Skeletal muscle tissue (tissue), 4 donors: ENCODE measurements around the gene CYTH2. TPM values are rescaled to one million over a fixed set of nuclear protein-coding genes. Genes with fewer than 3 reads are reported as not detected.

Experiments
- H3K27ac ChIP-seq: one replicate; pipeline ENCODE4 v1.7.0; 2013; ENCODE audit warnings: mild to moderate bottlenecking, low read depth, low read length, inconsistent platforms
- H3K27me3 ChIP-seq, 3 donors: one replicate each; pipeline ENCODE4 v1.7.0; 2013; ENCODE audit warnings: low read length in 3 of 3; ENCODE audit not compliant: control insufficient read depth in 3 of 3, insufficient read depth in 3 of 3
- H3K36me3 ChIP-seq, 3 donors: one replicate each; pipeline ENCODE4 v1.7.0; 2013; ENCODE audit warnings: low read length in 3 of 3; ENCODE audit not compliant: control insufficient read depth in 3 of 3, insufficient read depth in 3 of 3
- H3K4me1 ChIP-seq, 3 donors: one replicate each; pipeline ENCODE4 v1.7.0; 2013; ENCODE audit warnings: low read length in 3 of 3, mild to moderate bottlenecking in 3 of 3; ENCODE audit not compliant: control insufficient read depth in 3 of 3, insufficient read depth in 3 of 3
- H3K4me3 ChIP-seq, 3 donors: one replicate each; pipeline ENCODE4 v1.7.0; 2013; ENCODE audit warnings: low read length in 3 of 3
- H3K9ac ChIP-seq, 3 donors: one replicate each; pipeline ENCODE4 v1.7.0; 2013; ENCODE audit warnings: low read length in 3 of 3, mild to moderate bottlenecking in 3 of 3, moderate library complexity in 2 of 3, low read depth in 1 of 3
- H3K9me3 ChIP-seq, 3 donors: one replicate each; pipeline ENCODE4 v1.7.0; 2013; ENCODE audit warnings: low read length in 3 of 3; ENCODE audit not compliant: control insufficient read depth in 3 of 3
- total RNA-seq: library from RNA; depleted of rRNA; stranded (reverse); fragments of >200 nt; gene quantifications from one replicate; pipeline ENCODE4 v1.2.3, GENCODE V29; 2014
- donor health status: Osteomylitis.

Gene CYTH2
- total RNA-seq, 1 donor from 2014 or later, result 33.4 TPM

- Histone ChIP-seq H3K4me3 (no peak overlapping the region), H3K27me3 (peaks cover 20 to 28% (median 22%) of the 10 kb centered on the region in 3 donors)
Observed at GRCh38 chr19:48443731-48444128, 25.4 kb upstream of the CYTH2 start.

GRCh38 chr19:48444129-48444935, 24.8 kb upstream of the CYTH2 start:
- peaks cover 20 to 28% (median 22%) of the 10 kb centered on the region in 3 donors for H3K27me3 ChIP-seq
- peaks cover 12 to 16% (median 16%) of the 10 kb centered on the region in 3 donors for H3K36me3 ChIP-seq
- no peaks in the 10 kb centered on the region for H3K9me3 ChIP-seq
- peaks cover 20 to 38% (median 20%) of the 10 kb centered on the region in 3 donors for H3K4me1 ChIP-seq
- H3K27ac ChIP-seq, result no peak overlapping the region
- H3K9ac ChIP-seq, result peak overlapping the region in 2 of 3 donors; percentile 51 to 93
- H3K4me3 ChIP-seq, result peak overlapping the region; percentile 96 to 99 (median 97)

More at GRCh38 chr19:48443731-48444128, 25.4 kb upstream of the CYTH2 start:
- H3K9ac ChIP-seq, result no peak overlapping the region
- no peak overlapping the region for H3K27ac ChIP-seq
- no peaks in the 10 kb centered on the region for H3K9me3 ChIP-seq
- peaks cover 9 to 15% (median 14%) of the 10 kb centered on the region in 3 donors for H3K36me3 ChIP-seq
- H3K4me1 ChIP-seq, result peaks cover 20 to 38% (median 20%) of the 10 kb centered on the region in 3 donors

- peak overlapping the region; percentile 96 to 99 (median 97) for H3K4me3 ChIP-seq
- peaks cover 20 to 28% (median 22%) of the 10 kb centered on the region in 3 donors for H3K27me3 ChIP-seq
- peaks cover 17 to 20% (median 19%) of the 10 kb centered on the region in 3 donors for H3K36me3 ChIP-seq
- H3K4me1 ChIP-seq, result peaks cover 20 to 38% (median 20%) of the 10 kb centered on the region in 3 donors
- peak overlapping the region in 2 of 3 donors; percentile 93 for H3K9ac ChIP-seq
- peak overlapping the region; percentile 90 for H3K27ac ChIP-seq
- H3K9me3 ChIP-seq, result no peaks in the 10 kb centered on the region
Observed at GRCh38 chr19:48444936-48445200, 24.3 kb upstream of the CYTH2 start.

GRCh38 chr19:48445256-48445605, 23.9 kb upstream of the CYTH2 start:
- H3K9me3 ChIP-seq, result no peaks in the 10 kb centered on the region
- H3K4me1 ChIP-seq, result peaks cover 20 to 38% (median 20%) of the 10 kb centered on the region in 3 donors
- H3K27ac ChIP-seq, result peak overlapping the region; percentile 90
- peaks cover 20 to 28% (median 22%) of the 10 kb centered on the region in 3 donors for H3K27me3 ChIP-seq
- H3K9ac ChIP-seq, result peak overlapping the region; percentile 84 to 93 (median 93)
- H3K36me3 ChIP-seq, result peaks cover 20 to 23% (median 22%) of the 10 kb centered on the region in 3 donors
- H3K4me3 ChIP-seq, result peak overlapping the region; percentile 96 to 99 (median 97)

DNA sequence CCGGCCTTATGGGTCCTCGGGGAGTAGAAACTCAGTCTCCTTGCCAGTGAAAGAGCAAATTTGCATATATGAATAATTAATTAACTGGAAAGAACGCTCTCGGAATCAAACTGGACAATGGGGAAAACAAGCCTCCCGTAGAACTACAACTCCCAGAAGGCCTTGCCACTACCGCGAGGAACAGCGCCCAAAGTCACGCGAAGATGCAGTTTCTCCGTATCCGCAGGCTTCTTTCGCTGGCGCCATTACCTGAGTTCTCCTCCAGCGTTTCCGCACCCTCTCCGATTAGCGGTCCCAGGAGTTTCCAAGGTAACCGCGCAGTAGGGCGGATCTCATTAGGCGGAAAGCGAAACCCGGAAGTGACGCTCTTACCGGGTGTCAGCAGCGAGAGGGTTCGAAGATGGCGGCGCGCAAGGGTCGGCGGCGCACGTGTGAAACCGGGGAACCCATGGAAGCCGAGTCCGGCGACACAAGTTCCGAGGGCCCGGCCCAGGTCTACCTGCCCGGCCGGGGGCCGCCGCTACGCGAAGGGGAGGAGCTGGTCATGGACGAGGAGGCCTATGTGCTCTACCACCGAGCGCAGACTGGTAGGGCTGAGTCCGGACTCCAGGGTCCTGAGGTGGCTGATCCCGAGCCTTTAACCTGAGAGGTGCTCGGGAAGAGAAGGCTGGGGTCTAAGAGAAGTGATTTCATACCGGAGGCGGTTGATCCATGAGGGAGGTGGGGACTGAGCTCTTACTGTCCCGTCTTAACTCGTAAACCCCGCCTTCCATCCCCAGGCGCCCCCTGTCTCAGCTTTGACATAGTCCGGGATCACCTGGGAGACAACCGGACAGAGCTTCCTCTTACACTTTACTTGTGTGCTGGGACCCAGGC, 23.3 kb upstream of the CYTH2 start, which contains the start of gene GRWD1:
Gene GRWD1 (plus strand): TSS at position 378 of the 876 bp plus-strand sequence. CDS start 23 bp downstream, at position 401.
- Histone ChIP-seq H3K9ac (peak within 1 kb of the TSS; percentile 84 to 93 (median 93)), H3K27ac (peak within 1 kb of the TSS; percentile 90), H3K27me3 (peaks cover 20 to 28% (median 22%) of the 10 kb centered on the region in 3 donors), H3K9me3 (no peaks in the 10 kb centered on the region), H3K36me3 (peaks cover 25 to 29% (median 28%) of the 10 kb centered on the region in 3 donors), H3K4me3 (peak within 1 kb of the TSS; percentile 96 to 99 (median 97)), H3K4me1 (peaks cover 20 to 38% (median 20%) of the 10 kb centered on the region in 3 donors)

- peaks cover 16 to 24% (median 17%) of the 10 kb centered on the region in 3 donors for H3K27me3 ChIP-seq
- H3K36me3 ChIP-seq, result peaks cover 33 to 36% (median 35%) of the 10 kb centered on the region in 3 donors
- H3K9me3 ChIP-seq, result no peaks in the 10 kb centered on the region
- peaks cover 20 to 38% (median 20%) of the 10 kb centered on the region in 3 donors for H3K4me1 ChIP-seq
- peak overlapping the region; percentile 84 to 93 (median 93) for H3K9ac ChIP-seq
- peak overlapping the region; percentile 96 to 99 (median 97) for H3K4me3 ChIP-seq
- H3K27ac ChIP-seq, result no peak overlapping the region
Observed at GRCh38 chr19:48446579-48446978, 22.6 kb upstream of the CYTH2 start.

GRCh38 chr19:48448563-48448962, 20.6 kb upstream of the CYTH2 start:
- Histone ChIP-seq H3K9me3 (no peaks in the 10 kb centered on the region), H3K27ac (no peak overlapping the region), H3K36me3 (peaks cover 45 to 53% (median 46%) of the 10 kb centered on the region in 3 donors), H3K4me1 (peaks cover 20 to 46% (median 20%) of the 10 kb centered on the region in 3 donors), H3K9ac (no peak overlapping the region), H3K4me3 (no peak overlapping the region), H3K27me3 (peaks cover 5 to 12% (median 9%) of the 10 kb centered on the region in 3 donors)

DNA sequence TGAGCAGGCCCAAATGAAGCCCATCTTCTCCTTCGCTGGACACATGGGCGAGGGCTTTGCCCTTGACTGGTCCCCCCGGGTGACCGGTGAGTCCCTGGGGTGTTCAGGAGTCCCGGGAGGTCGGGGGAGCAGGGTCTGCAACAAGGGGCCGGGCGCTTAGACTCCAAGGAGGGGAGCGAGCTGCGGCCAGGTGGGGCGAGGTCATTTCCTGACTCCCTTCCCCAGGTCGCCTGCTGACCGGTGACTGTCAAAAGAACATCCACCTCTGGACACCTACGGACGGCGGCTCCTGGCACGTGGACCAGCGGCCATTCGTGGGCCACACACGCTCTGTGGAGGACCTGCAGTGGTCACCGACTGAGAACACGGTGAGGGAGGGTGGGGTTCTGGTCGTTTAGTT, 18.7 kb upstream of the CYTH2 start:
- H3K9ac ChIP-seq, result no peak overlapping the region
- H3K4me3 ChIP-seq, result no peak overlapping the region
- H3K9me3 ChIP-seq, result no peaks in the 10 kb centered on the region
- H3K36me3 ChIP-seq, result peaks cover 53 to 57% (median 55%) of the 10 kb centered on the region in 3 donors
- H3K4me1 ChIP-seq, result peaks cover 9 to 33% (median 11%) of the 10 kb centered on the region in 3 donors
- no peaks in the 10 kb centered on the region for H3K27me3 ChIP-seq
- no peak overlapping the region for H3K27ac ChIP-seq

GRCh38 chr19:48450863-48451262, 18.3 kb upstream of the CYTH2 start:
- H3K4me3 ChIP-seq, result no peak overlapping the region
- peaks cover 11 to 33% (median 14%) of the 10 kb centered on the region in 3 donors for H3K4me1 ChIP-seq
- H3K9ac ChIP-seq, result no peak overlapping the region
- H3K9me3 ChIP-seq, result no peaks in the 10 kb centered on the region
- no peak overlapping the region for H3K27ac ChIP-seq
- peaks cover 56 to 57% (median 57%) of the 10 kb centered on the region in 3 donors for H3K36me3 ChIP-seq
- no peaks in the 10 kb centered on the region for H3K27me3 ChIP-seq
